Measurements from ENCODE around the gene HMGXB4. TPM values are rescaled to one million over a fixed set of nuclear protein-coding genes. Genes with fewer than 3 reads are reported as not detected.

Gene HMGXB4
- total RNA-seq, 1 donor from 2014 or later: 24.7 TPM

DNA sequence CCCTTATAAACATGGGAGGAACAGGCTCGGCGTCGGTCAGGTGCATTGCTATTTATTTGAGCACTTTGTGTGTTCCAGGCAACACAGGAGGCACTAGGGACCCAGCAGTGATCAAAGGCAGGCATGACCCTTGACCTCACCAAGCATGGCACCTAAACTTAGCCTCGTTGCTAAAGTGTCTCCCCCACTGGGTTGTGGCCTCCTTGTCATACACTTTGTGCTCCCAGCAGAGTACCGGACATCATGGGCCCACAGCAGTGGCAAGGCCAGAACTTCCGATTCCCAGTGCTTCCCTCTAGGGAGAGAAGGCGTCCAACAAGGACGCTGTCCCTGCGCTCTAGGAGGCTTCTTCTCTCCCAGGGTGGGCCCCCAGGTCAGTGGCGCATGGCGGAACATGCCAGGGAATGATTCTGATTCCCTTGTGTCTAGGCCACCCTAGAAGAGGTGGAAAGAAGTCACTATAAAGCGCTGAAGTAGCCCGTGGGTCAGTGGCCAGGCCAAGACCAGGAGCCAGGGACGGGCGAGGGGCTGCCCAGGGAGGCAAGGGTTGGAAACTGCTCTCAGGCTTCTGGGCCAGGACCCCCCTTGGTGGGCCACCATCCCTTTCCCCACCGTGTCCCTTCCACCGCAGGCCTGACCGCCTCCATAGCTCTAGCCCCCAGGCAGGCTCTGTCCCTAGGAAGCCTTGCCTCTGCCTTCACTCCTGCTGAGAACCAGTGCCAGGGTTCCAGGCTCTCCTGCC lies 62.1 kb downstream of the HMGXB4 start:
- no peak for DNase-seq (ENCODE audit: low read depth)
- H3K4me3 ChIP-seq (ENCODE audit: low read depth, low read length): no peak overlapping the region
- TF ChIP-seq CTCF (conservative IDR thresholded peaks at IDR 0.05; ENCODE audit: low read depth, low read length): no peak

GRCh38 chr22:35322126-35322525 lies 64.8 kb downstream of the HMGXB4 start:
- H3K4me3 ChIP-seq (ENCODE audit: low read depth, low read length): no peak overlapping the region
- no peak for DNase-seq (ENCODE audit: low read depth)
- no peak for TF ChIP-seq CTCF (conservative IDR thresholded peaks at IDR 0.05; ENCODE audit: low read depth, low read length)

- DNase-seq (ENCODE audit: low read depth): no peak
- TF ChIP-seq CTCF (conservative IDR thresholded peaks at IDR 0.05; ENCODE audit: low read depth, low read length): no peak
- no peak overlapping the region for H3K4me3 ChIP-seq (ENCODE audit: low read depth, low read length)
Observed at GRCh38 chr22:35322893-35323292, 65.6 kb downstream of the HMGXB4 start.

- DNase-seq (ENCODE audit: low read depth): no peak
- no peak overlapping the region for H3K4me3 ChIP-seq (ENCODE audit: low read depth, low read length)
- no peak for TF ChIP-seq CTCF (conservative IDR thresholded peaks at IDR 0.05; ENCODE audit: low read depth, low read length)
Observed at GRCh38 chr22:35323305-35323704, 66.0 kb downstream of the HMGXB4 start.

- no peak for TF ChIP-seq CTCF (conservative IDR thresholded peaks at IDR 0.05; ENCODE audit: low read depth, low read length)
Observed at GRCh38 chr22:35324067-35324466, 66.8 kb downstream of the HMGXB4 start.

GRCh38 chr22:35324762-35325161 lies 67.5 kb downstream of the HMGXB4 start:
- no peak for DNase-seq (ENCODE audit: low read depth)
- TF ChIP-seq CTCF (conservative IDR thresholded peaks at IDR 0.05; ENCODE audit: low read depth, low read length): no peak
- no peak overlapping the region for H3K4me3 ChIP-seq (ENCODE audit: low read depth, low read length)

More at GRCh38 chr22:35324067-35324466, 66.8 kb downstream of the HMGXB4 start:
- no peak overlapping the region for H3K4me3 ChIP-seq (ENCODE audit: low read depth, low read length)
- no peak for DNase-seq (ENCODE audit: low read depth)

GRCh38 chr22:35325209-35325608 lies 67.9 kb downstream of the HMGXB4 start:
- no peak overlapping the region for H3K4me3 ChIP-seq (ENCODE audit: low read depth, low read length)
- no peak for TF ChIP-seq CTCF (conservative IDR thresholded peaks at IDR 0.05; ENCODE audit: low read depth, low read length)
- DNase-seq (ENCODE audit: low read depth): no peak

Measured in epithelial cell of proximal tubule (primary cell).